IMR-90 (cell line): ENCODE results near the gene SAP30BP. TPM values are rescaled to one million over a fixed set of nuclear protein-coding genes. Genes with fewer than 3 reads are reported as not detected.

ENCODE experiments used
- ATAC-seq: fragments of 200-7000 bp; cut with Tn5 transposase; 2 replicates; pipeline ENCODE4 v1.9.1; 2020; ENCODE audit warnings: low read depth, mild to moderate bottlenecking, moderate library complexity
- Bru-seq: library from RNA; stranded (reverse); fragments of 400-500 nt; gene quantifications from one replicate; lab custom pipeline; 2021; lab: Mats Ljungman, UMichigan
- BruChase-seq, 2 experiments: library from RNA; stranded (reverse); fragments of 400-500 nt; gene quantifications; one replicate each; lab custom pipeline; 2021; lab: Mats Ljungman, UMichigan
- BruUV-seq: library from RNA; stranded (reverse); fragments of 400-500 nt; replicated peaks from 2 replicates; lab custom pipeline; 2021; lab: Mats Ljungman, UMichigan
- CTCF ChIA-PET: fragments of 300-600 bp; formaldehyde crosslinking; extraction: SDS; loops from one replicate; lab custom pipeline; 2021; ENCODE audit warnings: antibody characterized with exemption; lab: Yijun Ruan, JAX
- POLR2A ChIA-PET: fragments of 300-600 bp; sonication (Branson Sonifier 250); formaldehyde crosslinking; loops from one replicate; lab custom pipeline; 2022; ENCODE audit warnings: antibody characterized with exemption; ENCODE audit not compliant: unreplicated experiment; lab: Charles Lee
- DNase-seq: peaks from one replicate; pipeline ENCODE4 v3.0.0; 2013
- H2AFZ ChIP-seq: replicated peaks from 2 replicates; pipeline ENCODE3; 2013; ENCODE audit warnings: low read length, mild to moderate bottlenecking; ENCODE audit not compliant: poor library complexity
- H2AK5ac ChIP-seq: 2 replicates; pipeline ENCODE4 v1.6.1; 2013; ENCODE audit warnings: low read depth, low read length, inconsistent platforms
- H2AK9ac ChIP-seq: replicated peaks from 2 replicates; pipeline ENCODE3; 2013; ENCODE audit warnings: mild to moderate bottlenecking, low read depth, low read length, moderate library complexity; ENCODE audit not compliant: poor library complexity
- H2BK120ac ChIP-seq: 2 replicates; pipeline ENCODE4 v1.6.1; 2013; ENCODE audit warnings: low read depth, low read length, inconsistent platforms
- H2BK15ac ChIP-seq: 3 replicates; pipeline ENCODE4 v1.6.1; 2013; ENCODE audit warnings: low read depth, low read length, inconsistent platforms
- H2BK20ac ChIP-seq: 2 replicates; pipeline ENCODE4 v1.6.1; 2013; ENCODE audit warnings: low read depth, mild to moderate bottlenecking, inconsistent platforms, low read length, moderate library complexity
- H2BK5ac ChIP-seq: 2 replicates; pipeline ENCODE4 v1.6.1; 2013; ENCODE audit warnings: mild to moderate bottlenecking, low read depth, low read length, inconsistent platforms; ENCODE audit not compliant: poor library complexity, severe bottlenecking
- H3K14ac ChIP-seq: replicated peaks from 2 replicates; pipeline ENCODE4 v1.6.1; 2013; ENCODE audit warnings: low read depth, low read length, inconsistent platforms
- H3K18ac ChIP-seq: 2 replicates; pipeline ENCODE4 v1.6.1; 2013; ENCODE audit warnings: low read depth, low read length, control low read depth
- H3K23ac ChIP-seq: 2 replicates; pipeline ENCODE4 v1.6.1; 2013; ENCODE audit warnings: low read depth, low read length, inconsistent platforms
- H3K27ac ChIP-seq: 2 replicates; pipeline ENCODE4 v1.5.1; 2013; ENCODE audit warnings: mild to moderate bottlenecking, control low read depth, low read length; ENCODE audit not compliant: insufficient read depth
- H3K27me3 ChIP-seq: 2 replicates; pipeline ENCODE4 v1.6.1; 2013; ENCODE audit warnings: low read length; ENCODE audit not compliant: control insufficient read depth, insufficient read depth
- H3K36me3 ChIP-seq: 2 replicates; pipeline ENCODE4 v1.6.1; 2013; ENCODE audit warnings: low read length, mixed read lengths; ENCODE audit not compliant: control insufficient read depth, insufficient read depth
- H3K4ac ChIP-seq: 2 replicates; pipeline ENCODE4 v1.6.1; 2013; ENCODE audit warnings: low read depth, low read length, inconsistent platforms
- H3K4me1 ChIP-seq: 2 replicates; pipeline ENCODE4 v1.6.1; 2013; ENCODE audit warnings: low read length, mixed read lengths; ENCODE audit not compliant: control insufficient read depth, insufficient read depth
- H3K4me2 ChIP-seq: 2 replicates; pipeline ENCODE4 v1.6.1; 2013; ENCODE audit warnings: low read depth, mild to moderate bottlenecking, control low read depth, low read length, moderate library complexity
- H3K4me3 ChIP-seq: 2 replicates; pipeline ENCODE4 v1.5.1; 2013; ENCODE audit warnings: low read depth, mild to moderate bottlenecking, control low read depth, low read length, moderate library complexity; ENCODE audit not compliant: insufficient read depth
- H3K56ac ChIP-seq: 2 replicates; pipeline ENCODE4 v1.6.1; 2013; ENCODE audit warnings: low read length, inconsistent platforms; ENCODE audit not compliant: insufficient read depth; ENCODE audit errors: extremely low read depth
- H3K79me1 ChIP-seq, 2 experiments: 2 replicates each; pipeline ENCODE4 v1.6.1; 2013; ENCODE audit warnings: low read length in 2 of 2, inconsistent platforms in 1 of 2, low read depth in 1 of 2
- H3K9ac ChIP-seq: 2 replicates; pipeline ENCODE4 v1.6.1; 2013; ENCODE audit warnings: low read depth, low read length, control low read depth
- H3K9me1 ChIP-seq: 2 replicates; pipeline ENCODE4 v1.6.1; 2013; ENCODE audit warnings: low read length, inconsistent platforms; ENCODE audit not compliant: insufficient read depth
- H3K9me3 ChIP-seq: 2 replicates; pipeline ENCODE4 v1.6.1; 2013; ENCODE audit warnings: low read length; ENCODE audit not compliant: control insufficient read depth, insufficient read depth
- H4K20me1 ChIP-seq: 2 replicates; pipeline ENCODE4 v1.6.1; 2013; ENCODE audit warnings: low read length, inconsistent platforms; ENCODE audit not compliant: insufficient read depth
- H4K5ac ChIP-seq: 2 replicates; pipeline ENCODE4 v1.6.1; 2013; ENCODE audit warnings: mild to moderate bottlenecking, low read depth, low read length, control low read depth
- H4K8ac ChIP-seq, 2 experiments: 2 replicates each; pipeline ENCODE4 v1.6.1; 2013; ENCODE audit warnings: low read depth in 2 of 2, low read length in 2 of 2, control low read depth in 1 of 2, inconsistent platforms in 1 of 2
- H4K91ac ChIP-seq: 2 replicates; pipeline ENCODE4 v1.6.1; 2013; ENCODE audit warnings: low read depth, low read length, inconsistent platforms; ENCODE audit not compliant: insufficient read depth
- BHLHE40 ChIP-seq: fragments of 150-350 bp; IDR thresholded peaks from 2 replicates; pipeline ENCODE4 v1.6.1; 2016; ENCODE audit warnings: mild to moderate bottlenecking, low read depth, low read length
- CEBPB ChIP-seq: IDR thresholded peaks from 2 replicates; pipeline ENCODE4 v1.6.1; 2012; ENCODE audit warnings: low read depth, low read length, improper control_type of control experiment
- CHD1 ChIP-seq: IDR thresholded peaks from 2 replicates; pipeline ENCODE4 v1.6.1; 2012; ENCODE audit warnings: low read depth, low read length, improper control_type of control experiment
- FOS ChIP-seq: fragments of 150-350 bp; IDR thresholded peaks from 2 replicates; pipeline ENCODE4 v1.6.1; 2016; ENCODE audit warnings: low read depth, low read length
- MAFK ChIP-seq: IDR thresholded peaks from 2 replicates; pipeline ENCODE4 v1.6.1; 2012; ENCODE audit warnings: low read depth, low read length, improper control_type of control experiment
- MAZ ChIP-seq: IDR thresholded peaks from 2 replicates; pipeline ENCODE4 v1.6.1; 2012; ENCODE audit warnings: low read depth, mild to moderate bottlenecking, low read length, improper control_type of control experiment, moderate library complexity, borderline replicate concordance
- NFE2L2 ChIP-seq: fragments of 150-350 bp; IDR thresholded peaks from 2 replicates; pipeline ENCODE4 v1.6.1; 2016; ENCODE audit warnings: low read depth, mild to moderate bottlenecking, low read length
- RAD21 ChIP-seq: IDR thresholded peaks from 2 replicates; pipeline ENCODE4 v1.6.1; 2012; ENCODE audit warnings: low read length, improper control_type of control experiment
- RCOR1 ChIP-seq: IDR thresholded peaks from 2 replicates; pipeline ENCODE4 v1.6.1; 2012; ENCODE audit warnings: mild to moderate bottlenecking, low read length, improper control_type of control experiment; ENCODE audit not compliant: insufficient replicate concordance
- RFX5 ChIP-seq: IDR thresholded peaks from 2 replicates; pipeline ENCODE4 v1.8.0; 2012; ENCODE audit warnings: low read depth, mild to moderate bottlenecking, low read length, moderate library complexity
- SMC3 ChIP-seq: fragments of 150-350 bp; IDR thresholded peaks from 2 replicates; pipeline ENCODE4 v1.6.1; 2016; ENCODE audit warnings: low read depth, mild to moderate bottlenecking, antibody characterized with exemption, low read length, moderate library complexity
- WGBS, 2 experiments: methylation state at CpG; one replicate each; pipeline versions ENCODE4 v1.1.5 to v1.1.7; 2013; ENCODE audit warnings: missing lambda C conversion rate in 2 of 2; ENCODE audit not compliant: insufficient read length in 1 of 2; ENCODE audit errors: extremely low coverage in 2 of 2; 5-methylcytosine and 5-hydroxymethylcytosine counted together
- dilution Hi-C: fragments of 300-500 bp; cut with HindIII; formaldehyde crosslinking; loops from one replicate; pipeline ENCODE4 v1.14.3; 2018; ENCODE audit warnings: low sequenced_read_pairs; ENCODE audit not compliant: unreplicated experiment
- in situ Hi-C: fragments of 300-500 bp; cut with MboI; formaldehyde crosslinking; loops from 3 replicates; pipeline ENCODE4 v1.14.3; 2019; ENCODE audit warnings: low sequenced_read_pairs, inconsistent platforms, mixed read lengths
- intact Hi-C: fragments of 100-400 bp; cut with micrococcal nuclease; formaldehyde crosslinking; loops from 2 replicates; pipeline ENCODE4 v1.10.0; 2022
- long read RNA-seq: library from polyadenylated mRNA; unstranded; transcript quantifications from one replicate; pipeline ENCODE4 v2.0.0, GENCODE V29; 2021; ENCODE audit not compliant: unreplicated experiment
- polyA plus RNA-seq, 3 experiments: library from polyadenylated mRNA; depleted of rRNA; stranded (reverse); fragments of >200 nt; gene quantifications; 2 replicates each; pipeline ENCODE4 v1.2.3, GENCODE V29; 2012; ENCODE audit warnings: low replicate concordance in 1 of 3
- total RNA-seq: library from RNA; depleted of rRNA; stranded (reverse); fragments of >200 nt; gene quantifications from 2 replicates; pipeline ENCODE4 v1.2.3, GENCODE V29; 2012; rRNA removed
- TF ChIP-seq, protein P1 (sequence below): fragments of 150-350 bp; IDR thresholded peaks from 2 replicates; pipeline ENCODE4 v1.6.1; 2016; ENCODE audit warnings: low read depth, mild to moderate bottlenecking, low read length, moderate library complexity, borderline replicate concordance
- TF ChIP-seq, protein P2 (sequence below): fragments of 150-350 bp; IDR thresholded peaks from 2 replicates; pipeline ENCODE4 v1.6.1; 2017; ENCODE audit warnings: mild to moderate bottlenecking, antibody characterized with exemption, low read length, low read depth

The SAP30BP gene
- 70.4 and 82.5 TPM in 2 replicates for total RNA-seq
- polyA plus RNA-seq (2012; rRNA removed) = 134 and 139 TPM in 2 replicates
- polyA plus RNA-seq (2012; cell fraction: cytosol; rRNA removed) = 55.1 and 61.0 TPM in 2 replicates
- polyA plus RNA-seq (2012; cell fraction: nucleus; rRNA removed; ENCODE audit: low replicate concordance) = 237 and 250 TPM in 2 replicates
- Bru-seq, nascent RNA = percentile 88 among the genes with signal in this experiment
- BruChase-seq, experiment 1, labeled RNA remaining after a 6-hour chase = percentile 82 among the genes with signal in this experiment
- BruChase-seq, experiment 2, labeled RNA remaining after a 2-hour chase = percentile 74 among the genes with signal in this experiment
- long read RNA-seq, transcript SAP30BP-225 (11 exons, 2,722 nt) = major isoform, 46 of 64 reads
- long read RNA-seq, partial matches to known transcripts = 3 of 64 reads
- long read RNA-seq, other reads (novel, unspliced or antisense) = 9 of 64 reads

DNA sequence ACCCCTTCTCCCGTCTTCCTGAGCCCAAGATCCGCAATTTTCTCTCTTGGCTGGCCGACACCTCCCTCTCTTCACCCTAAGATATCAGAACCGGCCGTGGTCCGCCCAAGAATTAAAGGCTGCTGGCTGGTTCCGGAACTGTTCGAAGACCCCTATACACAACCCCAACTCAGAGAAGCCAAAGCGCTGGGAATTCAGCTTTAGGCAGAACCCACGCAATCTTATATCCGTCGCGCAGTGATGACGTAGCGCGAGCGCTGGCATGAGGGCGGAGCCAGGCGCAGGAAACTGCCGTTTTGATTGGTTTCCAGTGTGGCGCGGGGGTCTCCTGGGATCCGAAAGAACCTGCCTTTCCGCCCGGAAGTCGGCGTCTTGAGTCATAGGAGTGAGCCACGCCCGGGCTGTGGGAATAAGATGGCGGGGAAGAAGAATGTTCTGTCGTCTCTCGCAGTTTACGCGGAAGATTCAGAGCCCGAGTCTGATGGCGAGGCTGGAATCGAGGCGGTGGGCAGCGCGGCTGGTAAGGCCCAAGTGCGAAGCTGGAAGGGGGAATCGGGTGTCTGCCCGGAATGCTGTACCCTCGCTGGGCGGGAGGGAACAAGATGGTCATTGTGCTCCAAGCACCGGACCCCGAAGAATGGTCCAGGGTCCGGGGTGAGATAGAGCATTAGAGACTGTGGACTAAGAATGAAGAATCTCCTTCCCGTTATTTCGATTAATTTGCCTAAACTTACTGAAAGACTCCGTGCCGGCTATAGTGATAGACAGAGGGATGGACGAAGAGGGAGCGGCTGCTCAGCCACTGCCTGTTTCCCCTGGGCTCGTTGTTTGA is at the start of gene SAP30BP, which contains the start of gene RECQL5:
Gene SAP30BP, plus strand, starts transcription at position 380 of the 832 bp plus-strand sequence. Its CDS starts 35 bp downstream, at position 415.
Gene RECQL5, minus strand, starts transcription at position 196 of the 832 bp plus-strand sequence. CDS start 597 bp downstream, outside the sequence.
- Histone ChIP-seq H4K8ac (peak within 1 kb of the TSS; percentile 92 to 98), H3K18ac (no peak within 1 kb of the TSS), H2BK5ac (peak within 1 kb of the TSS; percentile 53), H3K14ac (peak within 1 kb of the TSS; percentile 96), H3K27me3 (no peaks in the 10 kb centered on the region), H3K27ac (peak within 1 kb of the TSS; percentile 82), H2AFZ (peak within 1 kb of the TSS; percentile 95), H3K4me1 (peaks cover 5% of the 10 kb centered on the region), H3K4me3 (peak within 1 kb of the TSS; percentile 79), H3K23ac (peak within 1 kb of the TSS; percentile 91), H2AK5ac (peak within 1 kb of the TSS; percentile 96), H3K36me3 (peaks cover 21% of the 10 kb centered on the region), H4K20me1 (peaks cover 6% of the 10 kb centered on the region; the same call in 1 of the 2 replicates), H3K9me1 (0 out of 2 replicates have a peak, but pooled peaks cover 3% of the 10 kb centered on the region), H3K79me1 (peaks cover 30 to 54% of the 10 kb centered on the region in 2 experiments), H3K4me2 (peak within 1 kb of the TSS; percentile 95), H3K9me3 (no peaks in the 10 kb centered on the region), H4K5ac (peak within 1 kb of the TSS; percentile 89), H2BK20ac (no peak within 1 kb of the TSS), H3K9ac (peak within 1 kb of the TSS; percentile 89), H2AK9ac (peak within 1 kb of the TSS; percentile 96), H2BK15ac (no peak within 1 kb of the TSS), H3K4ac (peak within 1 kb of the TSS; percentile 96), H2BK120ac (peak within 1 kb of the TSS; percentile 47), H4K91ac (peak within 1 kb of the TSS; percentile 89), H3K56ac (peak within 1 kb of the TSS; percentile 79)
- dilution Hi-C loops = no loop called here
- ChIA-PET POLR2A (no interaction called here), CTCF (interaction anchor here (0.7 to 1.6 kb wide), 4 partner anchors 8 to 86 kb away, joined by 3 to 4 read pairs (median 4); partner anchors contain the start of gene SMIM5)
- intact Hi-C loops = no loop called here
- TSS peak; percentile 61 for BruUV-seq
- in situ Hi-C loops = no loop called here
- WGBS, 2 experiments = 1% methylated on average over 48 of the region's 55 CpGs; no CpG with 5 or more reads in 1 of the 2 experiments
- ATAC-seq = peak; percentile 100
- DNase-seq = peak; percentile 98
- TF ChIP-seq SMC3 (no peak), MAFK (no peak), BHLHE40 (no peak), RCOR1 (no peak), RAD21 (no peak), MAZ (peak; percentile 62; the same call in 1 of the 2 replicates), FOS (peak; percentile 20; the same call in 1 of the 2 replicates), RFX5 (no peak), CEBPB (peak; percentile 24; the same call in 1 of the 2 replicates), CHD1 (no peak), NFE2L2 (no peak)
- TF ChIP-seq, protein P1, sequence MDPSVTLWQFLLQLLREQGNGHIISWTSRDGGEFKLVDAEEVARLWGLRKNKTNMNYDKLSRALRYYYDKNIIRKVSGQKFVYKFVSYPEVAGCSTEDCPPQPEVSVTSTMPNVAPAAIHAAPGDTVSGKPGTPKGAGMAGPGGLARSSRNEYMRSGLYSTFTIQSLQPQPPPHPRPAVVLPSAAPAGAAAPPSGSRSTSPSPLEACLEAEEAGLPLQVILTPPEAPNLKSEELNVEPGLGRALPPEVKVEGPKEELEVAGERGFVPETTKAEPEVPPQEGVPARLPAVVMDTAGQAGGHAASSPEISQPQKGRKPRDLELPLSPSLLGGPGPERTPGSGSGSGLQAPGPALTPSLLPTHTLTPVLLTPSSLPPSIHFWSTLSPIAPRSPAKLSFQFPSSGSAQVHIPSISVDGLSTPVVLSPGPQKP = no peak
- TF ChIP-seq, protein P2, sequence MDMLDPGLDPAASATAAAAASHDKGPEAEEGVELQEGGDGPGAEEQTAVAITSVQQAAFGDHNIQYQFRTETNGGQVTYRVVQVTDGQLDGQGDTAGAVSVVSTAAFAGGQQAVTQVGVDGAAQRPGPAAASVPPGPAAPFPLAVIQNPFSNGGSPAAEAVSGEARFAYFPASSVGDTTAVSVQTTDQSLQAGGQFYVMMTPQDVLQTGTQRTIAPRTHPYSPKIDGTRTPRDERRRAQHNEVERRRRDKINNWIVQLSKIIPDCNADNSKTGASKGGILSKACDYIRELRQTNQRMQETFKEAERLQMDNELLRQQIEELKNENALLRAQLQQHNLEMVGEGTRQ = peak; percentile 15; the same call in 1 of the 2 replicates
